ENCODE data around the gene NDST1. TPM values are rescaled to one million over a fixed set of nuclear protein-coding genes. Genes with fewer than 3 reads are reported as not detected.

NDST1 gene
- total RNA-seq, 2 donors from 2014 or later = 112 to 131 TPM

GRCh38 chr5:150583541-150584225 lies 75.8 kb downstream of the NDST1 start:
- H3K27me3 ChIP-seq (replicated peaks; ENCODE audit: insufficient read depth) = no peaks in the 10 kb centered on the region
- no peaks in the 10 kb centered on the region for H3K9me3 ChIP-seq
- H3K4me3 ChIP-seq = no peak overlapping the region
- TF ChIP-seq CTCF (IDR thresholded peaks at IDR 0.05) = no peak
- no peak overlapping the region for H3K27ac ChIP-seq
- ATAC-seq (ENCODE audit: insufficient number of reproducible peaks, low FRiP score, low read depth) (no peak), DNase-seq (ENCODE audit: low spot score) (no peak)
- peaks cover 3 to 40% of the 10 kb centered on the region in 2 donors for H3K4me1 ChIP-seq (ENCODE audit: control insufficient read depth in 1 of 2, low read depth in 2 of 2)
- H3K36me3 ChIP-seq = no peaks in the 10 kb centered on the region

- no peaks in the 10 kb centered on the region for H3K36me3 ChIP-seq
- H3K9me3 ChIP-seq = no peaks in the 10 kb centered on the region
- no peaks in the 10 kb centered on the region for H3K27me3 ChIP-seq (replicated peaks; ENCODE audit: insufficient read depth)
- no peak overlapping the region for H3K27ac ChIP-seq
- no peak for DNase-seq (ENCODE audit: low spot score)
- peaks cover 7 to 49% of the 10 kb centered on the region in 2 donors for H3K4me1 ChIP-seq (ENCODE audit: control insufficient read depth in 1 of 2, low read depth in 2 of 2)
- no peak overlapping the region for H3K4me3 ChIP-seq
- no peak for TF ChIP-seq CTCF (IDR thresholded peaks at IDR 0.05)
- no peak for ATAC-seq (ENCODE audit: insufficient number of reproducible peaks, low FRiP score, low read depth)
These were observed 76.8 kb downstream of the NDST1 start for GRCh38 chr5:150584556-150585335.

GRCh38 chr5:150585781-150586341 lies 77.9 kb downstream of the NDST1 start:
- Histone ChIP-seq H3K27me3 (replicated peaks; ENCODE audit: insufficient read depth) (no peaks in the 10 kb centered on the region), H3K4me1 (ENCODE audit: control insufficient read depth in 1 of 2, low read depth in 2 of 2) (peaks cover 19 to 60% of the 10 kb centered on the region in 2 donors), H3K36me3 (no peaks in the 10 kb centered on the region), H3K4me3 (no peak overlapping the region), H3K27ac (peak overlapping the region in 1 of 2 donors; percentile 20), H3K9me3 (no peaks in the 10 kb centered on the region)
- TF ChIP-seq CTCF (IDR thresholded peaks at IDR 0.05) = no peak
- DNase-seq (ENCODE audit: low spot score) (no peak), ATAC-seq (ENCODE audit: insufficient number of reproducible peaks, low FRiP score, low read depth) (no peak)

- DNase-seq (ENCODE audit: low spot score) = no peak
- ATAC-seq (ENCODE audit: insufficient number of reproducible peaks, low FRiP score, low read depth) = no peak
- Histone ChIP-seq H3K36me3 (no peaks in the 10 kb centered on the region), H3K4me3 (no peak overlapping the region), H3K27me3 (replicated peaks; ENCODE audit: insufficient read depth) (no peaks in the 10 kb centered on the region), H3K4me1 (ENCODE audit: control insufficient read depth in 1 of 2, low read depth in 2 of 2) (peaks cover 22 to 69% of the 10 kb centered on the region in 2 donors), H3K27ac (no peak overlapping the region), H3K9me3 (no peaks in the 10 kb centered on the region)
- TF ChIP-seq CTCF (IDR thresholded peaks at IDR 0.05) = no peak
These were observed 79.1 kb downstream of the NDST1 start for GRCh38 chr5:150587016-150587415.

All from thoracic aorta (tissue), 2 donors.